G401 (cell line): ENCODE data around the gene CALD1. TPM values are rescaled to one million over a fixed set of nuclear protein-coding genes. Genes with fewer than 3 reads are reported as not detected.

Source experiments
- DNase-seq: peaks from one replicate; pipeline ENCODE4 v3.0.0-alpha.2; 2015; ENCODE audit warnings: low spot score
- in situ Hi-C: cut with HindIII; loops from 2 replicates; pipeline ENCODE4 v1.10.0; 2016; ENCODE audit warnings: low sequenced_read_pairs, mixed read lengths
- total RNA-seq: library from RNA; depleted of rRNA; stranded (reverse); fragments of >200 nt; shearing (Covaris generic); gene quantifications from 2 replicates; pipeline ENCODE4 v1.2.3, GENCODE V29; 2014

Gene CALD1
- total RNA-seq, 1 experiment from 2014 or later: 1.9 TPM

DNA sequence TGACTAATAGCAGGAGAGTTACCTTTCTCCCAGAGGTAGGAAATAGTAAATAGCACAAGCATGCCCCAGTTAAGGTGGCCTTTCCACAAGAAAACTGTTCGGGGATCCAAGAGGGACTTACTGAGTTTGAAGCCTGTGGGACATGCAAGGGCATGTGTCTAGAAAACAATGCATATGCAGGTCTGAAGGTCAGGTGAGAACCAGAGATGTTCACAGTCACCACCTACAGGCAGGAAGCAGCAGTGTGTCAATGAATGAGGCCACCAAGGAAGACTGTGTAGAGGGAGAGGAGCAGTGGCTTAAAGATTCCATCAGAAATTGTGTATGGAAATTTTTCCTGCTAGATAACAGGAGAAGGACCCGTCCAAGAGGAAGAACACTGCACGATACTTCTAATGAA lies 66.0 kb downstream of the CALD1 start:
- in situ Hi-C loops: no loop called here

DNA sequence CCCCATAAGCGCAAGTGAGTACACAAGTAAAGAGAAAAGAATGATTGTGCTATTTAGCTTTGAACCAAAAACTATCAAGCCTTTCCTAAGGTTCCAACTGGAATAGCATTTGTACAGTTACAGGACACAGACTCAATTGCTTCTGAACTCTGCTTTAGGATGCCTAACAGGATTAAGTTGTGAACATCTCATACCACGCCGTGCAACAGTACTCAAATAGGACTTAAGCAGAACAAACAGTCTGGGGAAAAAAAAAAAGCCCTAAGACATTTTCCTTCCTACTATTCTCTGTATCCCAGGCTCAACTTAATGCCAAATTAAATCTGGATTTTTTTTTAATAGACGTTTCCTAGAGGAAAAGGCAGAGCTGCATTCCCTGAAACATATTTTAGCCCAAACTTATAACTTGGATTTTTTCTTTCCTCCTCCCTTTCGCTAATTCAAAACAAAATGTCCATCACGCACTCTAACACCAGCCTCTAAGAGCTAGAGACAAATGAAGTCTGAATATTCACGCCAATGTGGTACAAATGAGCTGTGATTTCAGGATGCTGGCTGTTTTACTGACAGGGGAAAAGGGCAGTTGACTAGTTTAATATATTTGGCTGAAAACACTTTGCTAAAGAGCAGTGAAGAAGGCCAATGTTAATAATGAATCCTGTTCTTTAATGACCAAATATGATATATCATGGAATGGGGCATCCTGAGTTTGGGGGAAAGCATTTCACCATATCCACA lies 68.6 kb downstream of the CALD1 start:
- DNase-seq: no peak

More for the DNA sequence above, 66.0 kb downstream of the CALD1 start:
- DNase-seq: no peak

GRCh38 chr7:134850066-134850465 lies 70.6 kb downstream of the CALD1 start:
- DNase-seq: no peak
- in situ Hi-C loops: no loop called here

More for the DNA sequence above, 68.6 kb downstream of the CALD1 start:
- in situ Hi-C loops: no loop called here

GRCh38 chr7:134851141-134851540 lies 71.7 kb downstream of the CALD1 start:
- in situ Hi-C loops: no loop called here
- no peak for DNase-seq

- in situ Hi-C loops: no loop called here
- DNase-seq: no peak
Observed at GRCh38 chr7:134852625-134853024, 73.2 kb downstream of the CALD1 start.

DNA sequence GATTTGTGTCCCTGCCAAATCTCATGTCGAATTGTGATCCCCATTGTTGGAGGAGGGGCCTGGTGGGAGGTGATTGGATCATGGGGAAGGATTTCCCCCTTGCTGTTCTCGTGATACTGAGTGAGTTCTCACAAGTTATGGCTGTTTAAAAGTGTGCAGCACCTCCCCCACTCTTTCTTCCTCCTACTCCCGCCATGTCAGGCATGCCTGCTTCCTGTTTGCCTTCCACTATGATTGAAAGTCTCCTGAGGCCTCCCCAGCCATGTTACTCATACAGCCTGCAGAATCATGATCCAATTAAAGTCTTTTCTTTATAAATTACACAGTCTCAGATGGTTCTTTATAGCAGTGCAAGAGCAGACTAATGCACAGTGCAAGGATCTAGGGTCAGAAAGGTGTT lies 75.4 kb downstream of the CALD1 start:
- no peak for DNase-seq
- in situ Hi-C loops: no loop called here

GRCh38 chr7:134855442-134855841 lies 76.0 kb downstream of the CALD1 start:
- in situ Hi-C loops: no loop called here
- no peak for DNase-seq

DNA sequence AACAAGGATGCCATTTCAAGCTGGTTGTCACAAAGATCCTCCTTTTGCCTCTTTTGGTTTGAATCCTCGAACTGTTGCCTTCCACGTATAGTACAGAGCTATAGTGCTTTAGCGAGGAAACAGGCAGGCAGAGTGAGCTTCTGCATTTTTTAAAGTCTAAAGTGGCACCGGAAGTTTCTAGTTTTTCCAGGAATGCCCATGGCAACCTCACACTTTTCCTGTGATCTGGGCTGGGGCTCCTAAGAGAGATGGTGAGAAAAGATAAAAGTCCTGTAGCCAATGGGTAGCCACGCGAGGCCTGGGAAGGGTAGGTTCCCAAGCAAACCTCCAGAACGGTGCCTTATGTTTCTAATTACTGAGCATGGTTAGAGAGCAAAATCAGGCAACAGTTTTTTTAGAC lies 76.7 kb downstream of the CALD1 start:
- in situ Hi-C loops: no loop called here
- no peak for DNase-seq

DNA sequence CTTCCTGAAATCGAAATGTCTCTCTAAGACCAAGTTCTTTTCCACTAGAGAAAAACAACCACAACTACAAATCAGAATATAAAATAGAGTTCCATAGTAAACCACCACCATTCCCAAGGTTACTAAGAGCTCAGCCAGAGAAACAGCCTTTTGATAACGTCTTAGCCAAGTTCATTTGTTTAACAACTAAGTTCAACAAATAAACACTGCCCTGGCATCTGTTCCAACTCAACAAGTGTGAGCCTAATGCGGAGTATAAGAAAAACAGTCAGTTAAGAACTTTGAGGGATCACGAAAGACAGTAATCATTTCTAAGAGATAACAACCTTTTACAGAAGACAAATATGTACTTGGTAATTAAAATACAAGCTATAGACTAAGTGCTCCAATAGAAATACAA lies 77.3 kb downstream of the CALD1 start:
- DNase-seq: no peak
- in situ Hi-C loops: no loop called here

DNA sequence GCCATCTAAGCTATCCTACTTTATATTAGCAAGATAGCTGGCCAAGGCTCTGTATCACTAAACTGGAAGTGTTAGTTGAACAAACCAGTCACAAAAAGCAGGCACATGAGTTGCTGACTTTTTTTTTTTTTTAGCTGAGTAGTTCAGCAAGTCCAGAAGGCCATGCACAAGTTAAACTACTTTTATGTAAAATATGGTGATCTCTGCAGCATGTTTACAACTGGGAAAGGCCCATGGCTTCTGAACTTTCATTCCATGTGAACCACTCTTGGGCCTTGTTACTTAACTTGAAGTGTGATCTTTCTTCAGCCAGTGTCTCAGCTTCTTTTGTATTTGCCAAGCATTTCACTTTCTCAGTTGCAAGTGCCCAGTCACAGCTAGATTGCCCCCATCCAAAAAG lies 78.5 kb downstream of the CALD1 start:
- in situ Hi-C loops: no loop called here
- no peak for DNase-seq

- in situ Hi-C loops: no loop called here
- no peak for DNase-seq
Observed at GRCh38 chr7:134859783-134860182, 80.3 kb downstream of the CALD1 start.

DNA sequence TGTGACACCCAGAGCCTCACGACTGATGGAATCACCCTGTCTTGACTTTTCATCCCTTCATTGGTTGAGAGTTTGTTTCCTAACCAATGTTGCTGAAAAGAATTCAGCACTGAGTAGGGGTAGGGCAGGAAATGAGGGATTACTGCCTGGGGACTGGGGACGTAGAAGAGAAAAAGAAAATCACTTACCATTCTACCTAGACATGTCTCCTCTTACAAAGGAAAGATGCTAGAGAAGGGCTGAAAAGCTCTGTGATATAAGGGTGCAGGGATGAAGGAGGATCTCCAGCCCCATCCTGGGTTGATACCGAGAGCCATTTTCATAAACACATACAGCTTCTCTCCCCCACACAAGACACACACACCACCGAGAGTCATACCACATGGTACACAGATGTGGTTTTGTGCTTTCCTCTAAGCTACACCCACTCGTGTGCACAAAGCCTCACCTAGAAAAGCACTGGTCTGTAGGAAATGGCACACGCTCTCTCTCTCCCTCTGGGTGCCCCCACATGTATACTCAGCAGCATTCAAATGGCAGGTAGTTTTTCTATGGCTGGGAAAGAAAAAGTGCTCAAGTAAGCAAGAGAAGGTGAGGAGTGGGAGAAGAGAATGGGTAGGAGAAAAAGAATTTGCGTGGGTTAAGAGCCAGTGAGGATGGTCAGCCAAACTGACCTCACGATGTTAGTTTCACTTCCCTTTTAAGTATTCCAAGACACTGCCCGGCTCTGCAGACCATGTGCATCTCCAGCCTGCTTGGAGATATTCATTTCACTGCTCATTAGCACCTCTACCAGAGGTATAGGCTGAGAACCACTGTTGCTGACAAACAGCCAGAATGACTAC lies 85.8 kb downstream of the CALD1 start:
- DNase-seq: no peak
- in situ Hi-C loops: no loop called here

DNA sequence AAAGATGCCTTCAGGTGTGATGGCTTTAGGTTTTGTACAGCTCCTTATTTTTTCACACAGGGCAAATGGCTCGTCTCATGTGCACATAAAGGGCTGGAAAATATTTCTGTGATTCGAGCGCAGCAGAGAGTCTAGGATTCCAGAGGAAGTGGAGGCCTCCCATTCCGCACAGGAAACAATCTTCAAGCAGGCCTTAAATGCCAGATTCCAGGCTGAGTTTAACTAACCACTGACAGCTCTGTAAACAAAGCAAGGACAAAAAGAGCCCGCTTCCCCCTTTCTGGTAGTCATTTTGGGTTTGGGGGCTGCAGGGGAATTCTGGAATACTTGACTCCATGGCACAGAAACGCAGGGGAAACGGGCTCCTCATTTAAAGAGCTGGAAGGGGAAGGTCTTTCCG lies 87.2 kb downstream of the CALD1 start:
- in situ Hi-C loops: no loop called here
- no peak for DNase-seq

GRCh38 chr7:134870156-134870555 lies 90.7 kb downstream of the CALD1 start:
- DNase-seq: no peak
- in situ Hi-C loops: no loop called here

DNA sequence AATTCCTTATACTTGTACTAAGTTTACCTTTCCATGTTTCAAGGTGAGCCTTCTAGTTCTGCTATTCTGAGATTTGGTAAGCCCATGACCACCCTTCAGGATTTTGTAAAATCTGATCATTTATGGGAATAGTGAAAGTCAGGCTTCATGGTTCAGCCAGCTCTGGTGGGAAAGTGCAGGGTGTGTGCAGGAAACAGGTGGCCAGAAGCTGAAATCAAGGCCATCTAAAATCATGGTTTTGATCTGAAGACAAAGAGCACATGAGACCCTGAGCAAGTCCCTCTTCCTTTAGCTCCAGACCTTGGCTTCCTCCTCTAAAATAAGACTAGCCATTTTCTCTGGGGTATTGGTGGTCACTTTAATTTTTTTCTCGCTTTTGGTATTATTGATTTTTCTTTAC lies 91.3 kb downstream of the CALD1 start:
- DNase-seq: no peak
- in situ Hi-C loops: no loop called here

DNA sequence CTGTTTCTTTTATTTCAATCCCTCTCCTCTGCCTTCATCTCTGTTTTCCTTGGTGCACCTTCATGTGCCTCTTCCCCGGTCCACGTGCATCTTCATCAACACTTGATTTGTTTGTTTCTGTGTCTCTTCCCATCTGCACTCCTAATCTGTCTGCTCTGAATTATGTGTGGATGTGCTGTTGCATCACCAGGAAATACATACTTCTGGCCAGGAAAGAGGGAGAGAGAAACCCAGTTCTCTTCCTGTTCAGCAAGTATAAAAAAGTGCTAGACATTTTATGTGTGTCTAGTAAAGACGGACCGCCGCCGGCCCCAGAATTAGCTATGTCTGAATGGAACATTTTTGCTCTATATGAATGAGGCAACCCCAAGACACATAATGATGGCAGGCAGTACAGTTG lies 93.8 kb downstream of the CALD1 start:
- DNase-seq: no peak
- in situ Hi-C loops: no loop called here

DNA sequence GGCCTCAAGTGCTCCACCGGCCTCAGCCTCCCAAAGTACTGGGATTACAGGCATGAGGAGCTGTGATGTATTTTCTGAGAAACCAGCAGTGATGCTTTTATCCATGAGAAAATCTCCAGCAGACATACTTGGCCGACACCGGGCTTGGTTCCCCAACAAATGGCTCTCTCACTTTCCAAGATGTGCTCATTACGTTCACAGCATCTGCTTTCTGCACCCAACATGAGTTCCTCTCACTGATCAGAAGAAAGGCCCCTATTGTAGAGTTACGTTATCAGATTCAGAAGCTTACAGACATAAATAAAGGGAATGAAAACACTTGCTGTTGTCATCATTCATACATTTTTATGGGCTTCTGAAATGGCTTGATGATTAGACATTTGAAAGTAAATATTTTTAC lies 95.0 kb downstream of the CALD1 start:
- in situ Hi-C loops: no loop called here

DNA sequence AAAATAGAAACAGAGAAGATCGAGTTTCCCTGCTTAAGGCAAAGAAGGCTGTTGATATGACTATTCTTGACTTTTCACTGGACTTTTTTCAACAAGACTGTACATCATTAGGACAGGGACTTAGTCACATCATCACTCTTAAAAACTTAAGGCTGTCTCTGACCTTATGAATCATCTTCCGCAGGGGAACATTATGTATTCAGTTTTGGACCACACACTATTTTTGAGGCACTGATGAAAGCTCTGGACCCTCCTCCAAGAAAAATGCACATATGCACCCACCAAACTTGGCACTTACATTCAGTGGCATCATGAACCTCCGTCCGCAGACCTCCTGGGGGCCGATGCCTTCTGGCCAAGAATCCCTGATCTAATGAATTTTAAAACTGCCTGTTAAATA lies 96.4 kb downstream of the CALD1 start:
- in situ Hi-C loops: no loop called here
- DNase-seq: no peak

More for the DNA sequence above, 95.0 kb downstream of the CALD1 start:
- no peak for DNase-seq

- no peak for DNase-seq
- in situ Hi-C loops: no loop called here
Observed at GRCh38 chr7:134878746-134879357, 99.4 kb downstream of the CALD1 start.

GRCh38 chr7:134879815-134880475 lies 100.5 kb downstream of the CALD1 start:
- in situ Hi-C loops: no loop called here
- no peak for DNase-seq
